MG63 (cell line): ENCODE measurements around the gene IGSF8. TPM values are rescaled to one million over a fixed set of nuclear protein-coding genes. Genes with fewer than 3 reads are reported as not detected.
"Not testable (repeated sequence)": the region's sequence is repeated elsewhere in the genome, so short reads cannot be mapped to it uniquely, and the experiment has no call there.

Experiments
- DNase-seq: peaks from one replicate; pipeline ENCODE4 v3.0.0-alpha.2; 2020
- H3K27me3 ChIP-seq: fragments of 250-450 bp; sonication (Bioruptor Pico); 2 replicates; pipeline ENCODE4 v1.5.1; 2020; ENCODE audit warnings: mild to moderate bottlenecking, moderate library complexity
- H3K36me3 ChIP-seq: fragments of 250-450 bp; sonication (Bioruptor Pico); 2 replicates; pipeline ENCODE4 v1.5.1; 2020; ENCODE audit warnings: mild to moderate bottlenecking, moderate library complexity
- H3K4me3 ChIP-seq: fragments of 250-450 bp; sonication (Bioruptor Pico); 2 replicates; pipeline ENCODE4 v1.5.1; 2020; ENCODE audit warnings: mild to moderate bottlenecking, moderate library complexity
- H3K9me3 ChIP-seq: fragments of 250-450 bp; sonication (Bioruptor Pico); 2 replicates; pipeline ENCODE4 v1.5.1; 2020; ENCODE audit warnings: mild to moderate bottlenecking, moderate library complexity
- total RNA-seq: library from RNA; depleted of rRNA; stranded (reverse); fragments of >200 nt; shearing (Covaris generic); gene quantifications from 2 replicates; pipeline ENCODE4 v1.2.3, GENCODE V29; 2014; ENCODE audit warnings: low replicate concordance

Gene IGSF8
- total RNA-seq, 1 experiment from 2014 or later, result 20.2 TPM

GRCh38 chr1:160129966-160130365 lies 31.5 kb upstream of the IGSF8 start:
- Histone ChIP-seq H3K36me3 (no peaks in the 10 kb centered on the region), H3K4me3 (no peak overlapping the region)
- DNase-seq, result no peak

DNA sequence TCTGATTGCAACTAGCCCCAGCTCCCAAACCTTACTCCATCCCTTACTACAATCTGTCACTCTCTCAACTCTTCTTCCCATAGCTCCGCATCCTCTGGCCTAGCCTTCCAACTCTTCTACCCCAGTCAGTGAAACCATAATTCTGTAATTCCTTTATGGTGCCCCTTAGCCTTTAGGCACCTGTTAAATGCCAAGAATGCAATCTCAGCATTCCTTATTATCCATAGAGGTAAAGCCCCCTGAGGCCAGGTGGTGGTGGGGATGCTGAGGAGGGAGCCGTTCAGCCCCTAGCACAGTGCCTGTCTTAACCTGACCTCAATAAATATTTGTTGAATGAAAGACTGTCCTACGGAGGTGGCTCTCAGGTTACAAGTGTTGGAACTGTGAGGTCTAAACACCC lies 31.1 kb upstream of the IGSF8 start:
- no peaks in the 10 kb centered on the region for H3K9me3 ChIP-seq
- H3K27me3 ChIP-seq, result no peaks in the 10 kb centered on the region
- no peaks in the 10 kb centered on the region for H3K36me3 ChIP-seq
- DNase-seq, result no peak
- H3K4me3 ChIP-seq, result no peak overlapping the region

More at GRCh38 chr1:160129966-160130365, 31.5 kb upstream of the IGSF8 start:
- no peaks in the 10 kb centered on the region for H3K27me3 ChIP-seq
- no peaks in the 10 kb centered on the region for H3K9me3 ChIP-seq

GRCh38 chr1:160129046-160129445 lies 30.6 kb upstream of the IGSF8 start:
- Histone ChIP-seq H3K27me3 (no peaks in the 10 kb centered on the region), H3K36me3 (no peaks in the 10 kb centered on the region), H3K4me3 (no peak overlapping the region), H3K9me3 (no peaks in the 10 kb centered on the region)
- DNase-seq, result peak; percentile 42

DNA sequence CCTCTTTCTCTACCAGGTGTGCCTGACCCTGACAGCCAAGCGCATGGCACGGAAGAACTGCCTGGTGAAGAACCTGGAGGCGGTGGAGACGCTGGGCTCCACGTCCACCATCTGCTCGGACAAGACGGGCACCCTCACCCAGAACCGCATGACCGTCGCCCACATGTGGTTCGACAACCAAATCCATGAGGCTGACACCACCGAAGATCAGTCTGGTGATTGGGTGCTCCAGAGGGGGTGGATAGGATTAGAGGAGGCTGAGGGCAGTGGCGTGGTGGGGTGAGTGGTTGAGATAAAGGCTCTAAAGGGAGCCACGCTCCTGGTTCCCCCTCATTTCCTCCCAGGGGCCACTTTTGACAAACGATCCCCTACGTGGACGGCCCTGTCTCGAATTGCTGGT lies 30.2 kb upstream of the IGSF8 start:
- Histone ChIP-seq H3K9me3 (no peaks in the 10 kb centered on the region), H3K4me3 (no peak overlapping the region), H3K27me3 (no peaks in the 10 kb centered on the region), H3K36me3 (no peaks in the 10 kb centered on the region)
- no peak for DNase-seq

GRCh38 chr1:160127865-160128523 lies 29.6 kb upstream of the IGSF8 start:
- Histone ChIP-seq H3K4me3 (no peak overlapping the region), H3K9me3 (no peaks in the 10 kb centered on the region), H3K36me3 (no peaks in the 10 kb centered on the region), H3K27me3 (no peaks in the 10 kb centered on the region)
- DNase-seq, result peak; percentile 58

DNA sequence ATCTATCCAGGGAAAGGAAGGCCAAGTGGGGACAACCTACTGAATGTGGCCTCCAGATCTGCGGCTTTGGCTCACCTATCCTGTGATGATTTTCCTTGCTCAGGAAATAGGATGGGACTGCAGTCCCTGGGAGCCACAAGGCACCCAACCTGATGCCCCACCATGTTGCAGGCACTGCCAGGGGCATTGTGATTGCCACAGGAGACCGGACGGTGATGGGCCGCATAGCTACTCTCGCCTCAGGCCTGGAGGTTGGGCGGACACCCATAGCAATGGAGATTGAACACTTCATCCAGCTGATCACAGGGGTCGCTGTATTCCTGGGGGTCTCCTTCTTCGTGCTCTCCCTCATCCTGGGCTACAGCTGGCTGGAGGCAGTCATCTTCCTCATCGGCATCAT lies 29.0 kb upstream of the IGSF8 start:
- H3K4me3 ChIP-seq, result no peak overlapping the region
- no peaks in the 10 kb centered on the region for H3K9me3 ChIP-seq
- H3K36me3 ChIP-seq, result no peaks in the 10 kb centered on the region
- H3K27me3 ChIP-seq, result no peaks in the 10 kb centered on the region
- no peak for DNase-seq

GRCh38 chr1:160126342-160126741 lies 27.9 kb upstream of the IGSF8 start:
- H3K36me3 ChIP-seq, H3K4me3 ChIP-seq, DNase-seq: not testable (repeated sequence)

DNA sequence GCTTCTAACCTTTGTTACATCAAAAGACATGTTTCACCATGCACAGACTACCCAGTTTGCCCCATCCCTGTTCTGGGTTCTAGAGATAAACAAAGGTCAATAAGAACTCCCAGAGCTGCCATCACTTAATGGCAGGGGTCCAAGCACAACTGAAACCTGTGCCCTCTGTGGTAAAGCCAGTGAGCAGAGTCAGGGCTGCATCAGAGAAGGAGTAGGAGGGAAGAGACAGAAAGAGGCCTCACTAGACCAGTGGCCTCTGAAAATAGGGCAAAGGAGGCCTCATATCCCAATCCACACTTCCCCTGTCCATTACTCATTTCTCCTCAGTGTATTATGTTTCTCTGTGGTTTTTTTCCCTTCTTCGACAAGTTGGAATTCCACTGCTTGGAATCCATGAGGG lies 27.3 kb upstream of the IGSF8 start:
- Histone ChIP-seq H3K9me3 (no peaks in the 10 kb centered on the region), H3K27me3 (no peaks in the 10 kb centered on the region), H3K36me3 (no peaks in the 10 kb centered on the region), H3K4me3 (no peak overlapping the region)
- DNase-seq, result no peak

More at GRCh38 chr1:160126342-160126741, 27.9 kb upstream of the IGSF8 start:
- not testable (repeated sequence) for H3K9me3 ChIP-seq, H3K27me3 ChIP-seq

GRCh38 chr1:160124705-160125478 lies 26.5 kb upstream of the IGSF8 start:
- no peak overlapping the region for H3K4me3 ChIP-seq
- DNase-seq, result peak; percentile 77
- H3K27me3 ChIP-seq, result no peaks in the 10 kb centered on the region
- H3K36me3 ChIP-seq, result no peaks in the 10 kb centered on the region
- no peaks in the 10 kb centered on the region for H3K9me3 ChIP-seq

GRCh38 chr1:160123726-160124125 lies 25.3 kb upstream of the IGSF8 start:
- H3K4me3 ChIP-seq, result no peak overlapping the region
- no peaks in the 10 kb centered on the region for H3K36me3 ChIP-seq
- DNase-seq, result no peak

DNA sequence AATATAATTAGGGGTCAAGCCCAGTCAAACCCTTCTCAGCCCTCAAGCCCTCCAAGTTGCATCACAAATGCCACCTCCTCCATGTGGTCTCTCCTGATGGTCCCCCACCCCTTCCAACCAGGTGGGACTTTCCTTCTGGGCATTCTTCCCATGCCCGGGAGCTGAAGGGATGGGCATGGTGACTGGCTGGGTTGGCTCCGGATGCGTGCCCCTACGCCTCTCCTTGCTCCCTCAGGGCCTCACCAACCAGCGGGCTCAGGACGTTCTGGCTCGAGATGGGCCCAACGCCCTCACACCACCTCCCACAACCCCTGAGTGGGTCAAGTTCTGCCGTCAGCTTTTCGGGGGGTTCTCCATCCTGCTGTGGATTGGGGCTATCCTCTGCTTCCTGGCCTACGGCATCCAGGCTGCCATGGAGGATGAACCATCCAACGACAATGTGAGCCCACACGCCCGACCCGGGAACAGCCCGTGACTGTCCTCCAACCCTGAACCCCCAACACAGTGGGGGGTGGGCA lies 24.6 kb upstream of the IGSF8 start:
- H3K9me3 ChIP-seq, result no peaks in the 10 kb centered on the region
- no peaks in the 10 kb centered on the region for H3K36me3 ChIP-seq
- H3K27me3 ChIP-seq, result no peaks in the 10 kb centered on the region
- DNase-seq, result no peak
- H3K4me3 ChIP-seq, result no peak overlapping the region

More at GRCh38 chr1:160123726-160124125, 25.3 kb upstream of the IGSF8 start:
- no peaks in the 10 kb centered on the region for H3K27me3 ChIP-seq
- no peaks in the 10 kb centered on the region for H3K9me3 ChIP-seq

DNA sequence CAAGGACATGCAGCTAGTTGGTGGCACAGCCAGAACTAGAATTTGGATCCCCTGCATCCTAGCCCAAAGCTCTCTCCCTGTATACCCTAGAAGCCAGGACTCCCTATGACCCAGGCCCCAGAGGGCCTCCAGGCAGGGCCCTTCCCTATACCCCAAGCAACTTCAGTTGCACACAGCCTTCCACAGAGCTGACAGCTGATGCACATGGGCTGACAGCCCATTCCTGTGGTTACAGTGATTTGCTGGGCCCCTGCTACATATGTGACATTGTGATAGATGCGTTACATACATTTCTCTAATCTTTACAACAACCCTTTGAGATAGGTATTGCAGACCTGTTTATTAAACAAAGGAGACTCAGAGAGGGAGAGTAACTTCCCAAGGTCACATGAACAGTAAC lies 23.0 kb upstream of the IGSF8 start:
- H3K27me3 ChIP-seq, result no peaks in the 10 kb centered on the region

DNA sequence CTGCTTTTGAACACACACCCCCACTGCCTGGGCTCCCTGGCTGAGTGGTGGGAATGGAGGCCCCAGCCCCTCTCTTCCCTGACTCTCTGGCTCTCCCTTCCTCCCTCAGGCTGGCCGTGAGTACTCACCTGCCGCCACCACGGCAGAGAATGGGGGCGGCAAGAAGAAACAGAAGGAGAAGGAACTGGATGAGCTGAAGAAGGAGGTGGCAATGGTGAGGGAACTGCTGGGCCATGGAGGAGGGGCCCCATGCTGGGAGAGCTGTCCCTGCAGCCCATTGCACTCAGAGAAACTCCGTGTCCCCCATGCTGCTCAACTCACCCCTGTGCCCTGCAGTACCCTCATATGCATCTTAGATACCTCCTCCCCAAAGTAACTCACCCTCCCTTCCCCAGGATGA lies 22.4 kb upstream of the IGSF8 start:
- no peak for DNase-seq
- no peaks in the 10 kb centered on the region for H3K9me3 ChIP-seq
- no peaks in the 10 kb centered on the region for H3K27me3 ChIP-seq
- H3K36me3 ChIP-seq, result no peaks in the 10 kb centered on the region
- no peak overlapping the region for H3K4me3 ChIP-seq

More for the DNA sequence above, 23.0 kb upstream of the IGSF8 start:
- Histone ChIP-seq H3K36me3 (no peaks in the 10 kb centered on the region), H3K9me3 (no peaks in the 10 kb centered on the region), H3K4me3 (no peak overlapping the region)
- no peak for DNase-seq

- Histone ChIP-seq H3K4me3 (no peak overlapping the region), H3K9me3 (no peaks in the 10 kb centered on the region), H3K36me3 (no peaks in the 10 kb centered on the region), H3K27me3 (no peaks in the 10 kb centered on the region)
- no peak for DNase-seq
These were observed 20.5 kb upstream of the IGSF8 start for GRCh38 chr1:160118928-160119327.

DNA sequence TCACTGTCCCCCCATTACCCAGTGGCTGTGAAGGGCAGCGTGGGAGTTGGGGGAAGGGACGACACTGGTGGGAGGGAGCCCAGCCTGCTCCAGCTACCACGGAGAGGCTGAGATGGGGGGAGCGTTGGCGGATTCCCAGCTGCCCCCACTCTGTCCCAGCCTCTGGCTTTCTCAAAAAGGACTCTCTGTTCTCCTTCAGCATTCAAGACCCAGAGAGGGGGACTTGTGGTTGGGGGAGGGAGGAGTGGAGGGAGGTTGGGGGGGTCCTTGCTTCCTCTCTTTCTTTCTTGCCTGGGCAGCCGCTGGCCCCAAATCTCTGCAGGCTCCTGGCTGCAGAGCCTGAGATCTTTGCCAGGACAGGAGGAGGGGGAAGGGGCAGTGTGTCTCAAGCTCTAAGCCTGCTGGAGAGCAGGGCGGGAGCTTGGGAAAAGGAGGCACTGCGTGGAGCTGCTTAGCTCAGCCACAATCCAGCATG lies 19.3 kb upstream of the IGSF8 start:
- H3K36me3 ChIP-seq, result no peaks in the 10 kb centered on the region
- DNase-seq, result peak; percentile 73
- no peaks in the 10 kb centered on the region for H3K9me3 ChIP-seq
- no peaks in the 10 kb centered on the region for H3K27me3 ChIP-seq
- no peak overlapping the region for H3K4me3 ChIP-seq

- Histone ChIP-seq H3K4me3 (no peak overlapping the region), H3K9me3 (no peaks in the 10 kb centered on the region), H3K27me3 (no peaks in the 10 kb centered on the region), H3K36me3 (no peaks in the 10 kb centered on the region)
- DNase-seq, result no peak
These were observed 18.9 kb upstream of the IGSF8 start for GRCh38 chr1:160117300-160117699.

- Histone ChIP-seq H3K9me3 (no peaks in the 10 kb centered on the region), H3K27me3 (no peaks in the 10 kb centered on the region), H3K36me3 (no peaks in the 10 kb centered on the region), H3K4me3 (no peak overlapping the region)
- DNase-seq, result no peak
These were observed 18.1 kb upstream of the IGSF8 start for GRCh38 chr1:160116283-160117147.
